ENCODE data around the gene EEPD1.

DNA sequence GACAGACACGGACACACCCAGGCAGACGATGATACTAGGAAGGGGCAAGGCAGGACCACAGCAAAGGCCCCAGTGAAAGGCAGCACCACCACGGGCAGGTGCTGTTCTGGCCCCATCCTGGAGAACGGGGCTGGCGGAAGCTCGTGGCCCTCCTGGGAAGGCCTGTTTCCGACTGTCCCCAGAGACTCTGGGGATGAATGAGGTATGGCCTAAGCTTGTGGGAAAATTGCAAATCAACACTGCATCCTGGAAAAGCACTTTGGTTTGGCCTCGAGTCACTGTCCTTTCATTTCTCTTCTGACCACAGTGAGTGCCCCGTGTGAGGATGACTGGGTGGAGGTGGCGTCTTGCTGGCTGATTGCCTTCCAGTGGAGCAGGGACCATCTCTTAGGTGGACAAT lies 155.0 kb downstream of the EEPD1 start:
- TF ChIP-seq, protein P1, sequence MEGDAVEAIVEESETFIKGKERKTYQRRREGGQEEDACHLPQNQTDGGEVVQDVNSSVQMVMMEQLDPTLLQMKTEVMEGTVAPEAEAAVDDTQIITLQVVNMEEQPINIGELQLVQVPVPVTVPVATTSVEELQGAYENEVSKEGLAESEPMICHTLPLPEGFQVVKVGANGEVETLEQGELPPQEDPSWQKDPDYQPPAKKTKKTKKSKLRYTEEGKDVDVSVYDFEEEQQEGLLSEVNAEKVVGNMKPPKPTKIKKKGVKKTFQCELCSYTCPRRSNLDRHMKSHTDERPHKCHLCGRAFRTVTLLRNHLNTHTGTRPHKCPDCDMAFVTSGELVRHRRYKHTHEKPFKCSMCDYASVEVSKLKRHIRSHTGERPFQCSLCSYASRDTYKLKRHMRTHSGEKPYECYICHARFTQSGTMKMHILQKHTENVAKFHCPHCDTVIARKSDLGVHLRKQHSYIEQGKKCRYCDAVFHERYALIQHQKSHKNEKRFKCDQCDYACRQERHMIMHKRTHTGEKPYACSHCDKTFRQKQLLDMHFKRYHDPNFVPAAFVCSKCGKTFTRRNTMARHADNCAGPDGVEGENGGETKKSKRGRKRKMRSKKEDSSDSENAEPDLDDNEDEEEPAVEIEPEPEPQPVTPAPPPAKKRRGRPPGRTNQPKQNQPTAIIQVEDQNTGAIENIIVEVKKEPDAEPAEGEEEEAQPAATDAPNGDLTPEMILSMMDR (IDR thresholded peaks at IDR 0.05; ENCODE audit: insufficient read depth, low read depth, low read length), result no peak
- no peak for TF ChIP-seq EZH2 (IDR thresholded peaks at IDR 0.05; ENCODE audit: insufficient read depth, low read length)

Measured in astrocyte (in vitro differentiated cells and primary cell).